NCI-H128 (cell line): ENCODE measurements around the gene RAB11B.
A peak's percentile ranks its signal among the peaks of the same experiment; 100 is the strongest.
"Not testable (repeated sequence)": the region's sequence is repeated elsewhere in the genome, so short reads cannot be mapped to it uniquely, and the experiment has no call there.

Experiments
- DNase-seq: peaks from one replicate; lab custom pipeline; 2025; ENCODE audit not compliant: unreplicated experiment; lab: John Stamatoyannopoulos, UW

RAB11B gene

GRCh38 chr19:8370176-8371010 lies 19.8 kb upstream of the RAB11B start:
- no peak for DNase-seq

GRCh38 chr19:8371011-8371804 lies 19.0 kb upstream of the RAB11B start:
- DNase-seq, result no peak

- DNase-seq, result no peak
These were observed 16.0 kb upstream of the RAB11B start for GRCh38 chr19:8373867-8374813.

- DNase-seq, result not testable (repeated sequence)
These were observed 14.4 kb upstream of the RAB11B start for GRCh38 chr19:8375766-8376165.

GRCh38 chr19:8376373-8376974 lies 13.7 kb upstream of the RAB11B start:
- not testable (repeated sequence) for DNase-seq

GRCh38 chr19:8377598-8377997 lies 12.6 kb upstream of the RAB11B start:
- no peak for DNase-seq

- DNase-seq, result not testable (repeated sequence)
These were observed 10.8 kb upstream of the RAB11B start for GRCh38 chr19:8379156-8379891.

GRCh38 chr19:8384569-8384968 lies 5.6 kb upstream of the RAB11B start:
- not testable (repeated sequence) for DNase-seq

- DNase-seq, result not testable (repeated sequence)
These were observed 5.1 kb upstream of the RAB11B start for GRCh38 chr19:8385103-8385502.

GRCh38 chr19:8385566-8385965 lies 4.6 kb upstream of the RAB11B start:
- DNase-seq, result not testable (repeated sequence)

- DNase-seq, result not testable (repeated sequence)
These were observed 3.7 kb upstream of the RAB11B start for GRCh38 chr19:8386419-8386818.

- DNase-seq, result no peak
These were observed 3.2 kb upstream of the RAB11B start for GRCh38 chr19:8386990-8387389.

GRCh38 chr19:8387688-8388611 lies 2.2 kb upstream of the RAB11B start:
- DNase-seq, result no peak

- DNase-seq, result no peak
These were observed 1.6 kb upstream of the RAB11B start for GRCh38 chr19:8388612-8388958.

- peak; percentile 53 for DNase-seq
These were observed 439 bp downstream of the RAB11B start for GRCh38 chr19:8390617-8390981.

GRCh38 chr19:8391198-8392016 lies 1.2 kb downstream of the RAB11B start:
- no peak for DNase-seq

- no peak for DNase-seq
These were observed 1.9 kb downstream of the RAB11B start for GRCh38 chr19:8392017-8392591.
